H1 (cell line): ENCODE data around the gene GRID2. TPM values are rescaled to one million over a fixed set of nuclear protein-coding genes. Genes with fewer than 3 reads are reported as not detected.

Source experiments
- CTCF ChIP-seq, 3 experiments: IDR thresholded peaks; 1 replicate in 2 of 3; 2 replicates in 1 of 3; pipeline versions ENCODE4 v1.5.1 to v1.6.1; 2011; ENCODE audit warnings: low read length in 3 of 3, mild to moderate bottlenecking in 3 of 3, inconsistent platforms in 2 of 3, low read depth in 1 of 3, moderate library complexity in 1 of 3; ENCODE audit not compliant: insufficient read depth in 1 of 3; ENCODE audit errors: control extremely low read depth in 1 of 3
- EGR1 ChIP-seq: IDR thresholded peaks from 2 replicates; pipeline ENCODE4 v1.6.1; 2011; ENCODE audit warnings: low read depth, low read length, borderline replicate concordance
- POLR2A ChIP-seq, 2 experiments: IDR thresholded peaks; 1 replicate in 1 of 2; 2 replicates in 1 of 2; pipeline ENCODE4 v1.6.1; 2011; ENCODE audit warnings: low read depth in 2 of 2, low read length in 2 of 2, mild to moderate bottlenecking in 2 of 2; ENCODE audit errors: control extremely low read depth in 1 of 2
- TCF12 ChIP-seq: IDR thresholded peaks from 2 replicates; pipeline ENCODE4 v1.6.1; 2011; ENCODE audit warnings: low read depth, mild to moderate bottlenecking, low read length
- TEAD4 ChIP-seq: IDR thresholded peaks from 2 replicates; pipeline ENCODE4 v1.6.1; 2012; ENCODE audit warnings: low read depth, low read length, inconsistent platforms, mixed read lengths
- USF2 ChIP-seq: IDR thresholded peaks from 2 replicates; pipeline ENCODE4 v1.6.1; 2011; ENCODE audit warnings: low read length, improper control_type of control experiment
- polyA plus RNA-seq, 7 experiments: library from polyadenylated mRNA; depleted of rRNA in 3 of 7; stranded (reverse) in 5 of 7; unstranded in 2 of 7; fragments of >200 nt in 5 of 7; fragments of 200-250 nt in 2 of 7; gene quantifications; 1 replicate in 5 of 7; 2 replicates in 1 of 7; 4 replicates in 1 of 7; pipeline versions ENCODE4 v1.2.1 to v1.2.3, GENCODE V29; 2011 to 2013; ENCODE audit warnings: missing spikeins in 2 of 7, mixed read lengths in 2 of 7
- total RNA-seq: library from RNA; stranded (reverse); fragmentation: NEBNext Ultra II Directional; extraction: Animal tissue kit (Norgen Biotek cat#: 25700); gene quantifications from 2 replicates; pipeline ENCODE4 v1.2.1, GENCODE V29; 2021

GRID2 gene
- total and polyA plus RNA-seq, 2 of the 8 experiments (the other 6 are each of a cell fraction or from before 2014, with no cell fraction given) = 31.1 to 81.9 TPM

DNA sequence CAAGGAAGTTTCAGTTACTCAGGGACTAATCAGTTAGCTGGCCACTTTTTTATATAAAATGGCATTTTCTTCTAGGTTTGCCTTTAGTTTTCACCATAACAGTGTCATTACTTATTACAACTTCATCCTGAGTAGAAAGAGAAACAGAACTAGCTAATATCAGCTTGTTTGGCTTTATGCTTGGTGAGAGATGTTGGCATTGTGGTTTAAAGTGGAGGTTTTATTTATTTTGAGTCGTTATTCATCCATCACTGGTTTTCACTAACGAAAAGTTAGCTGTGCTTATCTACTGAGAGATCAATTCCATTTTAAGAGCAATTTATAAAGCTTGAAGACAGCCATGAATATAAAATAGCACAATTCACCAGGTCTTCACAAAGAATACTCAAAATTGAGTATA lies 714.5 kb downstream of the GRID2 start (continued):
- TF ChIP-seq USF2 (no peak), CTCF (IDR thresholded peaks at IDR 0.05; ENCODE audit: control extremely low read depth in 1 of 3, insufficient read depth in 1 of 3, low read depth in 1 of 3, low read length in 3 of 3) (no peak), TCF12 (no peak), TEAD4 (no peak), POLR2A (IDR thresholded peaks at IDR 0.05; ENCODE audit: control extremely low read depth in 1 of 2, low read depth in 2 of 2, low read length in 2 of 2) (no peak), EGR1 (no peak)
